ENCODE results near the gene JPT2. TPM values are rescaled to one million over a fixed set of nuclear protein-coding genes. Genes with fewer than 3 reads are reported as not detected.
A peak's percentile ranks its signal among the peaks of the same experiment; 100 is the strongest.

JPT2 gene
- total RNA-seq, 1 donor from 2014 or later: 53.1 TPM

DNA sequence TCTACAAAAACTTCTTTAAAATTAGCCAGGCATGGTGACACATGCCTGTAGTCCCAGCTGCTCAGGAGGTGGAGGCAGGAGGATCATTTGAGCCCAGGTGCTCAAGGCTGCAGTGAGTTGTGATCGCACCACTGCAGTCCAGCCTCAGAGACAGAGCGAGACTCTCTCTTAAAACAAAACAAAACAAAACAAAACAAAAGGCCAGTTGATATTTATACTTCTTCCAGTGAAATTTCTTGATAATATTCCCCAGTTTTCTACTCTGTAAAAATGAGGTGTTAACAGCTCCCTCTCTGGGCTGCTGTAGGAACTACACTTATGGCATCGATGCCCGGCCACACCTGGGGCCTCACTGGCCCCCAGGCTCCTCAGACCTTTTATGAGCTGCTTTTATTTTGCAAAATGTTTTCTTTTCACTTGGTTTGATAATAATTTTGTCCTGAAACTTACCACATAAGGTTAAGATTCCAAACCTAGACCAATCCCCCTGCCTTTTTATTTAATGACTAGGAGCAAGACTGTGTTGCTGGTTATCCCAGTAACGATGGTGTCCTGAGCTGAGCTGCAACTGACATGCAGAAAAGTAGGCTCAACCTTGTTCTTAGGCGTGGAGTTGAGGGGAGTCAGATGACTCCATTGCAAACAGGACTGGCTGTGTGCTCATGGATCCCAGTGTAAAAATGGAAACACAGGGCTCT lies 45.5 kb downstream of the JPT2 start:
- ATAC-seq: peak; percentile 50 to 58
- Histone ChIP-seq H3K27me3 (ENCODE audit: low read depth) (no peaks in the 10 kb centered on the region), H3K4me3 (no peak overlapping the region), H3K36me3 (peaks cover 30% of the 10 kb centered on the region), H3K4me1 (peaks cover 38% of the 10 kb centered on the region), H3K27ac (no peak overlapping the region), H3K9me3 (no peaks in the 10 kb centered on the region)
- intact Hi-C loops (cut with DNase I): no loop called here
- TF ChIP-seq, protein P1, sequence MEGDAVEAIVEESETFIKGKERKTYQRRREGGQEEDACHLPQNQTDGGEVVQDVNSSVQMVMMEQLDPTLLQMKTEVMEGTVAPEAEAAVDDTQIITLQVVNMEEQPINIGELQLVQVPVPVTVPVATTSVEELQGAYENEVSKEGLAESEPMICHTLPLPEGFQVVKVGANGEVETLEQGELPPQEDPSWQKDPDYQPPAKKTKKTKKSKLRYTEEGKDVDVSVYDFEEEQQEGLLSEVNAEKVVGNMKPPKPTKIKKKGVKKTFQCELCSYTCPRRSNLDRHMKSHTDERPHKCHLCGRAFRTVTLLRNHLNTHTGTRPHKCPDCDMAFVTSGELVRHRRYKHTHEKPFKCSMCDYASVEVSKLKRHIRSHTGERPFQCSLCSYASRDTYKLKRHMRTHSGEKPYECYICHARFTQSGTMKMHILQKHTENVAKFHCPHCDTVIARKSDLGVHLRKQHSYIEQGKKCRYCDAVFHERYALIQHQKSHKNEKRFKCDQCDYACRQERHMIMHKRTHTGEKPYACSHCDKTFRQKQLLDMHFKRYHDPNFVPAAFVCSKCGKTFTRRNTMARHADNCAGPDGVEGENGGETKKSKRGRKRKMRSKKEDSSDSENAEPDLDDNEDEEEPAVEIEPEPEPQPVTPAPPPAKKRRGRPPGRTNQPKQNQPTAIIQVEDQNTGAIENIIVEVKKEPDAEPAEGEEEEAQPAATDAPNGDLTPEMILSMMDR (IDR thresholded peaks at IDR 0.05): peak; percentile 85
- DNase-seq: no peak

DNA sequence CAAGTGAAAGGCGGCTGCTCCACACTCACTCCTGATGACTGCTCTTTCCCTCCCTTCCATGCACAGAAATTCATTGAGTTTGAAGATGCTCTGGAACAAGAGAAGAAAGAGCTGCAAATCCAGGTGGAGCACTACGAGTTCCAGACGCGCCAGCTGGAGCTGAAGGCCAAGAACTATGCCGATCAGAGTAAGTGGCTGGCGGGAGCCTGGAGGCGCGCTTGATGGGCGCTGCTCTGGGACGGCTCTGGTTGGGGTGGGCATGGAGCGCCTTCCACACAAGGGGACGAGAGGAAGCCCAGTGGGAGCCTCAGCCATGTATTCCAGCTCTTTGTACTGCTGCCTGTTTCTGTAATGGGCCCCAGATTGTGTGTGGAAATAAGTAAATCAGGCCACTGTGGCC lies 46.4 kb downstream of the JPT2 start:
- H3K4me1 ChIP-seq: peaks cover 33% of the 10 kb centered on the region
- peaks cover 39% of the 10 kb centered on the region for H3K36me3 ChIP-seq
- H3K27ac ChIP-seq: no peak overlapping the region
- no peaks in the 10 kb centered on the region for H3K27me3 ChIP-seq (ENCODE audit: low read depth)
- no peak overlapping the region for H3K4me3 ChIP-seq
- intact Hi-C loops (cut with DNase I): no loop called here
- no peak for ATAC-seq
- TF ChIP-seq, protein P1 (IDR thresholded peaks at IDR 0.05): no peak
- no peaks in the 10 kb centered on the region for H3K9me3 ChIP-seq
- DNase-seq: no peak

DNA sequence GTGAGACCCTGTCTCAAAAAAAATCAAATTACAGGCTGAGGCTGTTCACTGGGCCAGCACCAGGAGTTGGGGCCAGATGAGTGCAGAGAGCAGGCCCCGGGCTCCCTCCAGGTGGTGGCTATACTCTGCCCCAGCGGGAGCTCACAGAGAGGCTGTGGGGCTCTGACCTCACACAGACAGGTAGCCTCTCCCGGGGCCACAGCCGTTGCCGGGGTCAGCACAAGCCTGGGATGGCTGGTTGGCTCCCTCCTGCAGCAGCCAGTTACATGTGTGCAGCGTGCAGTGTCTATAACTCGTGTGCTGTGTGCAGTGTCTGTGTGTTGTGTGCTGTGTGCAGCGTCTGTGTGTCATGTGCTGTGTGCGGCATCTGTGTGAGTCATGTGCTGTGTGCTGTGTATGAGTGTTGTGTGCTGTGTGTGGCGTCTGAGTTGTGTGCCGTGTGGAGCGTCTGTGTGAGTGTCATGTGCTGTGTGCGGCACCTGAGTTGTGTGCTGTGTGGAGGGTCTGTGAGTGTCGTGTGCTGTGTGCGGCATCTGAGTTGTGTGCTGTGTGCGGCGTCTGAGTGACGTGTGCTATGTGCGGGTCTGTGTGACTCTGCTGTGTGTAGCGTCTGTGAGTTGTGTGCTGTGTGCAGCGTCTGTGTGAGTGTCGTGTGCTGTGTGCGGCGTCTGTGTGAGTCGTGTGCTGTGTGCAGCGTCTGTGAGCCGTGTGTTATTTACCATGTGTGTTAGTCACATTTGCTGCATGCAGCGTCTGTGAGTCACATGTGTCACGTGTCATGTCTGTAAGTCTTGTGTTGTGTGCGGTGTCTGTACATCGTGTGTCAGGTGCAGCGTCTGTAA lies 48.8 kb downstream of the JPT2 start:
- TF ChIP-seq, protein P1 (IDR thresholded peaks at IDR 0.05): no peak
- Histone ChIP-seq H3K36me3 (peaks cover 60% of the 10 kb centered on the region), H3K9me3 (no peaks in the 10 kb centered on the region), H3K4me1 (peaks cover 20% of the 10 kb centered on the region), H3K4me3 (no peak overlapping the region), H3K27me3 (ENCODE audit: low read depth) (no peaks in the 10 kb centered on the region), H3K27ac (no peak overlapping the region)
- no peak for DNase-seq
- intact Hi-C loops (cut with DNase I): no loop called here
- ATAC-seq: no peak

DNA sequence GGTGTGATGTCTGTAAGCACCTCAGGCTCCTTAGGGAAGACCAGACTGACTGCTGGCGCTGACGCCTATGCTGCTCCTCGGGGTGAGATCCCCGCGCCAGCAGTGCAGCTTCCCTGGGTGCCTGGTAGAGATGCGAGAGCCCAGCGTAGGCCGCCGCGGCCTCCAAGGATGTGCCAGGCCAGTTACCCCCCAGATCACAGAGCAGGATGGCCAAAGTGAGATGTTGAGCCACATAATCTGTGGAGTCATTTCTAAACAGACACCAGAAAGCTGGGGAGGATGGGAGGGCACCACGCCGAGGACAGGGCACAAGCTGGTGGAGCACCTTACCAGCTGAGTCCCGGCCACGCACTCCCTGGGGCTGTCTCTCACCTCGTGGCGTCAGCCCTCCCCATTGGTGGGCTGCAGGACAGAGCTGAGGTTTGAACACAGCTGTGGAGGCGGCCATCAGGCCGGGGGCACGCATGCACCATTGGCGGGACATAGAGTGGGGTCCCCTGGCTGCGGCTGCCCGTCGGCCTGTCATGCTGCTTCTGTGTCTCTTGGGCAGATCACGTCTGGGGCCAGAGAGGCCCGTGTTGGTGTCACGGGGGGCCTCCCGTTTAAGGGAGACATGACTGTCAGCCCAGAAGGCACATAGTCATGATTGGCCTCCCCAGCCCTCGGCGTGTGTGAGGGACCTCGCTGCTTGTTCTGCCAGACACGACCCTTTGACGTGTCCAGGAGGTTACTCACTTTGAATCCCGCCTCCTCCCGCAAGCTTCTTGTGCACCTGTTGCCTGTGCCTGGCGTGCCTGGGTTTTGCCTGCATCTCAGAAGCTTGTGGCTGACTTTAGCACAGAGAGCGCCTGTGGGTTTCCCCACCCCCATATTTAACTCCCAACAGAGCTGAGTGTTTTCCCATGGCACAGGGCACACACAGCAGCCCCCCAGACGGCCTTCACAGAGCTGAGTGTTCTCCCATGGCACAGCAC lies 49.9 kb downstream of the JPT2 start:
- ATAC-seq: no peak

More for the DNA sequence above, 49.9 kb downstream of the JPT2 start:
- TF ChIP-seq, protein P1 (IDR thresholded peaks at IDR 0.05): no peak
- H3K36me3 ChIP-seq: peaks cover 71% of the 10 kb centered on the region
- peaks cover 9% of the 10 kb centered on the region for H3K4me1 ChIP-seq
- H3K27me3 ChIP-seq (ENCODE audit: low read depth): no peaks in the 10 kb centered on the region
- no peak overlapping the region for H3K27ac ChIP-seq
- H3K9me3 ChIP-seq: no peaks in the 10 kb centered on the region
- no peak for DNase-seq
- H3K4me3 ChIP-seq: no peak overlapping the region
- intact Hi-C loops (cut with DNase I): no loop called here

Measured in lower lobe of right lung (tissue), 2 donors.